ENCODE measurements around the gene PDE4D. TPM values are rescaled to one million over a fixed set of nuclear protein-coding genes. Genes with fewer than 3 reads are reported as not detected.

The PDE4D gene
- total RNA-seq, 1 experiment from 2014 or later, result 2.1 TPM

DNA sequence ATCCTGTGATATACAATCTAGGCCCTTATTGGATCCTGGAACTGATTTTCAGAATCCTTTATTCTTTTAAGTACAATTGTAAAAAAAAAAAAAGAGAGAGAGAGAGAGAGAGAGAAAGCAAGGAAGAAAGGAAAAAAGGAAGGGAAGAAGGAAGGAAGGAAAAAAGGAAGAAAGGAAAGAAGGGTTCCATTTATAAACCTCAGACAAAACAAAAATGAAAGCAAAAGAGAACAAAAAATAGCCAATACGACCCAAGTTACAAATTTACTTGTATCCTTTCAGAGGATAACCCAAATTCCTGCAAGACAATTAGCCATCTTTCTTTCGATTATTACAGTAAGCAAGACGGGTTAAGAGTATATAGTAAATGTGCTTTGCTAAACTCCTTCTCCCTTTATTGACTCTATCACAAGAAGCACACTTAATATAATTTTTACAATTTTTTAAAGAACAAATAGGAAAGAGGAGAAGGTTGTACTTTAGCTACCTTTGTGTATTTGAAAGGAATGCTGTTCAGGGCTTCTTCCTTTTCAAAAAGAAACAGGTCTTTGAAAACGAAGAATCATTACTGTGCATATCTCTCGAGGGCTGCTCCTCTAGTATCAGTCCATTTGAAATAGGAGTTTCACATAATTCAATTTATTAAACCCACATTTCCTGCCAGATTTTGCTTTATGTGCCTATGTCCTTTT, 767.4 kb downstream of the PDE4D start:
- Histone ChIP-seq H4K5ac (ENCODE audit: insufficient read length, low read depth, low read length) (no peak overlapping the region), H3K23me2 (ENCODE audit: insufficient read length, low read depth, low read length, poor library complexity, severe bottlenecking) (no peaks in the 10 kb centered on the region), H4K20me1 (ENCODE audit: control insufficient read depth, insufficient read depth, insufficient read length) (no peaks in the 10 kb centered on the region), H4K8ac (replicated peaks; ENCODE audit: insufficient read length, low read depth, low read length) (no peak overlapping the region), H3K27me3 (ENCODE audit: insufficient read depth, low read length) (no peaks in the 10 kb centered on the region), H3K4me2 (ENCODE audit: insufficient read depth, insufficient read length, low read length) (no peak overlapping the region), H2BK20ac (ENCODE audit: low read depth, low read length, poor library complexity, severe bottlenecking) (no peak overlapping the region), H2BK120ac (ENCODE audit: low read depth, low read length, poor library complexity, severe bottlenecking) (peak overlapping the region; percentile 78), H3K14ac (ENCODE audit: insufficient read depth, low read length) (no peak overlapping the region), H2BK15ac (ENCODE audit: low read depth, low read length) (no peak overlapping the region), H3K18ac (ENCODE audit: insufficient read length, low read depth, low read length) (peak overlapping the region; percentile 83), H4K91ac (ENCODE audit: insufficient read length, low read depth, low read length) (no peak overlapping the region), H3K79me1 (ENCODE audit: insufficient read depth, low read depth, low read length, poor library complexity, severe bottlenecking) (no peaks in the 10 kb centered on the region), H3T11ph (ENCODE audit: low read length) (no peak overlapping the region), H3K56ac (ENCODE audit: insufficient read length, low read depth, low read length) (no peak overlapping the region), H3K9ac (ENCODE audit: extremely low read depth, insufficient read length, low read length) (no peak overlapping the region), H2BK5ac (ENCODE audit: insufficient read length, low read length) (no peak overlapping the region), H2BK12ac (ENCODE audit: insufficient read length, low read depth, low read length) (no peak overlapping the region), H3K23ac (ENCODE audit: insufficient read length, low read depth, low read length) (no peak overlapping the region), H3K4ac (ENCODE audit: low read depth, low read length) (no peak overlapping the region), H3K79me2 (ENCODE audit: insufficient read depth, low read length) (no peaks in the 10 kb centered on the region), H3K4me1 (ENCODE audit: insufficient read depth, low read length) (peaks cover 16% of the 10 kb centered on the region; the same call in 1 of the 2 replicates), H3K27ac (ENCODE audit: insufficient read length, low read depth, low read length) (no peak overlapping the region), H2AFZ (ENCODE audit: low read length) (no peak overlapping the region), H2AK5ac (ENCODE audit: insufficient read length, low read length) (no peak overlapping the region), H3K9me3 (ENCODE audit: control insufficient read depth, low read depth, low read length) (no peaks in the 10 kb centered on the region)
- Mint-ChIP-seq H3K27ac (peak overlapping the region in 1 of 3 experiments; percentile 13; a peak in 3 of 7 replicates), H3K4me1 (peaks cover 7 to 10% of the 10 kb centered on the region in 2 experiments), H3K4me3 (no peak overlapping the region), H3K36me3 (ENCODE audit: insufficient read depth in 1 of 3, low read depth in 3 of 3) (no peaks in the 10 kb centered on the region), H3K27me3 (ENCODE audit: low read depth) (no peaks in the 10 kb centered on the region), H3K9me3 (no peaks in the 10 kb centered on the region)
- DNase-seq, result no peak
- WGBS (ENCODE audit: extremely low coverage, insufficient read length, low lambda C conversion rate), result no CpG with 5 or more reads among the region's 5 CpGs
- TF ChIP-seq, protein P1, sequence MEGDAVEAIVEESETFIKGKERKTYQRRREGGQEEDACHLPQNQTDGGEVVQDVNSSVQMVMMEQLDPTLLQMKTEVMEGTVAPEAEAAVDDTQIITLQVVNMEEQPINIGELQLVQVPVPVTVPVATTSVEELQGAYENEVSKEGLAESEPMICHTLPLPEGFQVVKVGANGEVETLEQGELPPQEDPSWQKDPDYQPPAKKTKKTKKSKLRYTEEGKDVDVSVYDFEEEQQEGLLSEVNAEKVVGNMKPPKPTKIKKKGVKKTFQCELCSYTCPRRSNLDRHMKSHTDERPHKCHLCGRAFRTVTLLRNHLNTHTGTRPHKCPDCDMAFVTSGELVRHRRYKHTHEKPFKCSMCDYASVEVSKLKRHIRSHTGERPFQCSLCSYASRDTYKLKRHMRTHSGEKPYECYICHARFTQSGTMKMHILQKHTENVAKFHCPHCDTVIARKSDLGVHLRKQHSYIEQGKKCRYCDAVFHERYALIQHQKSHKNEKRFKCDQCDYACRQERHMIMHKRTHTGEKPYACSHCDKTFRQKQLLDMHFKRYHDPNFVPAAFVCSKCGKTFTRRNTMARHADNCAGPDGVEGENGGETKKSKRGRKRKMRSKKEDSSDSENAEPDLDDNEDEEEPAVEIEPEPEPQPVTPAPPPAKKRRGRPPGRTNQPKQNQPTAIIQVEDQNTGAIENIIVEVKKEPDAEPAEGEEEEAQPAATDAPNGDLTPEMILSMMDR (conservative IDR thresholded peaks at IDR 0.05), result no peak
